AG04450 (cell line): Measurements from ENCODE around the gene RBM12. TPM values are rescaled to one million over a fixed set of nuclear protein-coding genes. Genes with fewer than 3 reads are reported as not detected.

ENCODE experiments used
- CTCF ChIA-PET: fragments of 300-600, 350-600 bp; formaldehyde crosslinking; extraction: SDS; loops from one replicate; lab custom pipeline; 2022; ENCODE audit warnings: antibody characterized with exemption, inconsistent platforms; lab: Charles Lee
- POLR2A ChIA-PET: fragments of 350-600 bp; formaldehyde crosslinking; extraction: SDS; loops from one replicate; lab custom pipeline; 2021; ENCODE audit warnings: antibody characterized with exemption, inconsistent platforms; lab: Yijun Ruan, JAX
- DNase-seq: peaks from one replicate; pipeline ENCODE4 v3.0.0-alpha.2; 2011; ENCODE audit warnings: low read depth, low spot score
- H3K27ac ChIP-seq: one replicate; pipeline ENCODE4 v1.5.1; 2012; ENCODE audit warnings: low read depth, low read length, control low read depth
- H3K27me3 ChIP-seq: one replicate; pipeline ENCODE4 v1.6.0; 2012; ENCODE audit warnings: low read length; ENCODE audit not compliant: control insufficient read depth, insufficient read depth
- H3K4me3 ChIP-seq: 2 replicates; pipeline ENCODE4 v1.5.1; 2011; ENCODE audit warnings: mild to moderate bottlenecking, low read depth, low read length, control low read depth
- H3K9me3 ChIP-seq: 2 replicates; pipeline ENCODE4 v1.5.1; 2012; ENCODE audit warnings: low read length; ENCODE audit not compliant: control insufficient read depth, insufficient read depth
- CTCF ChIP-seq: IDR thresholded peaks from 2 replicates; pipeline ENCODE4 v1.5.1; 2011; ENCODE audit warnings: low read depth, low read length, control low read depth, inconsistent platforms
- polyA plus RNA-seq: library from polyadenylated mRNA; depleted of rRNA; stranded (reverse); fragments of >200 nt; gene quantifications from 2 replicates; pipeline ENCODE4 v1.2.3, GENCODE V29; 2011

The RBM12 gene
- polyA plus RNA-seq, 1 experiment: 91.1 TPM

GRCh38 chr20:35699957-35700624, 35.4 kb upstream of the RBM12 start:
- TF ChIP-seq CTCF: no peak
- no peaks in the 10 kb centered on the region for H3K27me3 ChIP-seq
- H3K4me3 ChIP-seq: peak overlapping the region; percentile 96
- H3K27ac ChIP-seq: peak overlapping the region; percentile 88
- ChIA-PET POLR2A (interaction anchor here (1.0 to 1.7 kb wide), 4 partner anchors 35 to 184 kb away, joined by 4 to 8 read pairs (median 6); partner anchors contain the start of gene RBM39), CTCF (interaction anchor here (0.9 kb wide), 1 partner anchor 254 kb away, joined by 4 read pairs; the partner anchor contains the start of gene SCAND1)
- H3K9me3 ChIP-seq: peaks cover 4% of the 10 kb centered on the region; the same call in 1 of the 2 replicates
- no peak for DNase-seq

DNA sequence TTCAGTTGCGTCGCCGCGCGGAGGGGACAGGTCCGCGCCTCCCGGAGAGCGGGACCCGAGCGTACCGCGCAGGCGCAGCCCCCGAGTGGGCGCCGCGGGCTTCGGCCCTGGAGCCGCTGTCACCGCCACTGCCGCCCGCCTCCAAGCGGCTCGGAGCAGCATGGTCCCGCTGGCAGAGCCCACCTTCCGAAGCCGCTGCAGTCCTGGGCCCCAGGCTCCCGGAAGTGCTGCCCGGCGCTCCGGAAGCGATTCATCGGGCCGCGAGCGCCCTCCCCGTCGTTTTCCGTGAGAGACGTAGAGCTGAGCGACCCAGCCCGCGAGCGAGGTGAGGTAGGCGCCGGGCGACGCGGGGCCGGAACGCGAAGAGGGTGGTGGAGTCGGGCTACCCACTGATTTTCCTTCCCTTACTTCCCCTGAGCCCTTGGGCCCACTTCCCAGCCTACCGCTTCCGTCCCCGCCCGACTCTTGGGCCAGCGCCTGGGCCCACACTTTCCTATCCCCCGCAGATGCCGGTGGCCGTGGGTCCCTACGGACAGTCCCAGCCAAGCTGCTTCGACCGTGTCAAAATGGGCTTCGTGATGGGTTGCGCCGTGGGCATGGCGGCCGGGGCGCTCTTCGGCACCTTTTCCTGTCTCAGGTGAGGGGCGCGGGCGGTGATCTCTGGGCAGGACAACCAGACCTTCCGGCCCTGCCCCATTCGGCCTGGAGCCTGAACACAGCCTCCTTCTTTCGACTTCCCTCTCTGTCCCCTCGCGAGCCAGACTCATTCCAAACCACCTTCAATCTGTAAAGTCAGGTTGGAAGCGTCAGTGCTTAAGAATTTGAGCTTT, 34.6 kb upstream of the RBM12 start, which contains the start of the genes NFS1 and ROMO1:
NFS1 (minus strand) TSS at position 226 of the 830 bp plus-strand sequence; CDS start at position 162, 64 bp downstream.
ROMO1 (plus strand) TSS at position 279 of the 830 bp plus-strand sequence; CDS start at position 507, 228 bp downstream.
- H3K27ac ChIP-seq: peak within 1 kb of the TSS; percentile 88
- peak; percentile 24; the same call in 1 of the 2 replicates for TF ChIP-seq CTCF
- ChIA-PET CTCF (interaction anchor here (0.6 kb wide), 3 partner anchors 9 to 200 kb away, joined by 3 read pairs; no protein-coding TSS in a partner anchor), POLR2A (interaction anchor here (0.6 to 1.7 kb wide), 6 partner anchors 36 to 233 kb away, joined by 3 to 8 read pairs (median 4); partner anchors contain the start of gene RBM39)
- peaks cover 4% of the 10 kb centered on the region; the same call in 1 of the 2 replicates for H3K9me3 ChIP-seq
- H3K4me3 ChIP-seq: peak within 1 kb of the TSS; percentile 96
- DNase-seq: peak; percentile 41
- H3K27me3 ChIP-seq: no peaks in the 10 kb centered on the region

DNA sequence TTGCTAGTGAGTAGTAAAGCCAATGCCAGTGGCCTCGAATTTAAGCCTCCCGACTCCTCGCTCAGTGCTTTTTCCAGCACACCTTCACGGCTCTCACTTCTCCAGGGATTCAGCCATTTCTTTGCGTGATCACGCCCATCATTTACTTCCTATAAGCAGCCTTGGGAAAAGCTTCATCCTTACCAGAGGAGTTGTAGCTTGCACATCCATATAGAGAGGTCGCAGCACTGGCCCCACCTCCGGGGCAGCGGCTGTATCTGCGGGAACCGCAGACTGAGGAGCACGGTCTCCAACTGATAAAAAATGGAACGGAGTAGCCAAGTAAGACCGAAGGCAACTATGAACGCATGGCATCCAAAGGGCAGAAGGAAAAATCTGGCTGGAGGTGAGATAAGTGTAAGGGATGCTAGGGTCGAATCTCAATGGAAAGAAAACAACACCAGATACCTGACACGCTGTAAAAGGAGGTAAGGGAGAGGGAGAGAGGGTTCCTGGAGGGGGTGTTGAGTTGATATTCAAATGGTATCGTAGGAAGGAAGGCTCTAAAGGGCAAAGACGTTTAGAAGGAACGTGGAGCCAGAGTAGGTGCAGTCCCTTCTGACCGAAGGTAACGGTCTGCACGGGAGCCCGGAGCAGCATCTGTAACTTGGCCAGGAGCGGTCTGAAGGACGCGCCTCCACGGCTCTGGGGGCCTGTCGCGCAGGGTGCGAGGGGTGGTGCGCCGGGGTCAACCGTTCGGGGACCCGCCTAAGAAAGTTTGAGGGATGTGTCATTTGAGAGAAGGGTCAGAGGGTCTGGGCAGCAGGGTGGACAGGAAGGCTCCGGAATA, 33.8 kb upstream of the RBM12 start:
- ChIA-PET CTCF (interaction anchor here (0.6 kb wide), 1 partner anchor 181 kb away, joined by 3 read pairs; no protein-coding TSS in a partner anchor), POLR2A (interaction anchor here (1.0 to 1.3 kb wide), 3 partner anchors 37 to 81 kb away, joined by 3 to 7 read pairs (median 4); partner anchors contain the start of gene RBM39)
- Histone ChIP-seq H3K27me3 (no peaks in the 10 kb centered on the region), H3K4me3 (peak overlapping the region; percentile 96), H3K27ac (no peak overlapping the region), H3K9me3 (peaks cover 4% of the 10 kb centered on the region; the same call in 1 of the 2 replicates)
- TF ChIP-seq CTCF: no peak
- no peak for DNase-seq

DNA sequence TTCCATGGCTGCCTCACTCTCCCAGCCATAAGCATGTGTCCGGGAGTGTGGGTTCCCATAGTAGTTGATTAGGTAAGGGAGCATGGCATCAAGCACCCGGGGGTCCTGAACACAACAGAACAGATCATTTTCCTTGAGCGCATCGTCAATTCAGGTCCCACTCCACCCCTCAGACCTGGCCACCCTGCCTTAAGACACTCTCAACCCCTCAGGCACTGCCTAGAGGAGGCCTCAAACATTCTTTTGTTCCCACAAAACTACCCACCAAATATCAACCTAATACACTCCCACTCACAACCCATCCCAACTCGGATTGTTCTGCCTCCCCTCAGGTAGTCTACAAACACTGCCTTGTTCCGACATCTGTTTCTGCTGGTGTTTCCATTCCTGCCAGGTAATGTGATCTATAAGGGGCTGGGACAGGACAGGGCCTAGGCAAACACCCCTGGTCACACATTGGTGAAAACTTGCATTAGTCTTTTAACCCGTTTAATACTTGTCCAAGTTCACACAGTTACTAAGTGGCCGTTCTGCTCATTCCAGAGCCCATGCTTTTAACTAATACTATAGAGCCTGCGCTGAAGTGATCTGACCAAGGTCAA, 33.1 kb upstream of the RBM12 start:
- POLR2A ChIA-PET: no interaction called here
- peak overlapping the region; percentile 96 for H3K4me3 ChIP-seq
- CTCF ChIA-PET: interaction anchor here (0.6 kb wide), 1 partner anchor 102 kb away, joined by 3 read pairs; no protein-coding TSS in a partner anchor
- H3K9me3 ChIP-seq: peaks cover 4% of the 10 kb centered on the region; the same call in 1 of the 2 replicates
- H3K27me3 ChIP-seq: no peaks in the 10 kb centered on the region
- no peak overlapping the region for H3K27ac ChIP-seq
- DNase-seq: no peak
- no peak for TF ChIP-seq CTCF
